Left lung (tissue), 10 donors: ENCODE data around the gene CCL1. TPM values are rescaled to one million over a fixed set of nuclear protein-coding genes. Genes with fewer than 3 reads are reported as not detected.

Experiments
- ATAC-seq: fragments of 200-7000 bp; cut with Tn5 transposase; one replicate; pipeline ENCODE4 v1.9.1; 2020; ENCODE audit warnings: moderate library complexity
- DNase-seq, 4 donors: peaks; one replicate each; pipeline ENCODE4 v3.0.0-alpha.2; 2013 to 2020
- H3K27ac ChIP-seq, 2 donors: fragments of 200-600 bp; sonication (generic) in 1 of 2; one replicate each; pipeline versions ENCODE4 v1.5.0 to v1.8.0; 2020 to 2021
- H3K27me3 ChIP-seq, 2 donors: fragments of 200-600 bp; sonication (generic) in 1 of 2; one replicate each; pipeline versions ENCODE4 v1.5.0 to v1.8.0; 2020 to 2021
- H3K36me3 ChIP-seq, 2 donors: fragments of 200-600 bp; sonication (generic) in 1 of 2; one replicate each; pipeline versions ENCODE4 v1.5.0 to v1.8.0; 2020 to 2021
- H3K4me1 ChIP-seq, 2 donors: fragments of 200-600 bp; one replicate each; pipeline ENCODE4 v1.8.0; 2021
- H3K4me3 ChIP-seq, 2 donors: fragments of 200-600 bp; sonication (generic) in 1 of 2; one replicate each; pipeline versions ENCODE4 v1.5.0 to v1.8.0; 2020 to 2021; ENCODE audit warnings: mild to moderate bottlenecking in 1 of 2
- H3K9me3 ChIP-seq, 2 donors: fragments of 200-600 bp; sonication (generic) in 1 of 2; one replicate each; pipeline versions ENCODE4 v1.5.0 to v1.8.0; 2020 to 2021
- CTCF ChIP-seq, 2 donors: fragments of 200-600 bp; sonication (generic) in 1 of 2; IDR thresholded peaks; one replicate each; pipeline versions ENCODE4 v1.5.0 to v1.8.0; 2021; ENCODE audit warnings: antibody characterized with exemption in 2 of 2
- intact Hi-C, 2 donors: fragments of 100-400 bp; cut with DNase I; formaldehyde crosslinking; loops; one replicate each; pipeline versions ENCODE4 v1.11.2 to v1.14.2; 2022
- polyA plus RNA-seq, 6 donors: library from polyadenylated mRNA; unstranded; fragments of 120-200 nt; gene quantifications; one replicate each; pipeline ENCODE4 v1.2.1, GENCODE V29; 2013; ENCODE audit not compliant: insufficient read length in 6 of 6
- total RNA-seq, 2 donors: library from RNA; stranded (reverse); fragmentation: NEBNext Ultra II Directional; extraction: Animal tissue kit (Norgen Biotek cat#: 25700); gene quantifications; one replicate each; pipeline ENCODE4 v1.2.1, GENCODE V29; 2021
- donor health status: DM: no; HTN: yes; CAD: no.
- donor health status: DM: no; HTN: no; CAD: no.

The CCL1 gene
- total and polyA plus RNA-seq, 8 donors = not detected

GRCh38 chr17:34406226-34406625, 43.2 kb upstream of the CCL1 start:
- H3K36me3 ChIP-seq = no peaks in the 10 kb centered on the region
- DNase-seq = no peak
- TF ChIP-seq CTCF (IDR thresholded peaks at IDR 0.05) = no peak
- peaks cover 6 to 38% of the 10 kb centered on the region in 2 donors for H3K27me3 ChIP-seq
- H3K4me1 ChIP-seq = no peaks in the 10 kb centered on the region
- no peak overlapping the region for H3K4me3 ChIP-seq
- no peaks in the 10 kb centered on the region for H3K9me3 ChIP-seq
- H3K27ac ChIP-seq = no peak overlapping the region
- no peak for ATAC-seq
- intact Hi-C loops = no loop called here

- ATAC-seq (no peak), DNase-seq (no peak)
- no peak for TF ChIP-seq CTCF (IDR thresholded peaks at IDR 0.05)
- peaks cover 0 to 7% of the 10 kb centered on the region in 2 donors for H3K27me3 ChIP-seq
- no peak overlapping the region for H3K4me3 ChIP-seq
- H3K4me1 ChIP-seq = no peaks in the 10 kb centered on the region
- intact Hi-C loops = no loop called here
- H3K27ac ChIP-seq = no peak overlapping the region
- no peaks in the 10 kb centered on the region for H3K36me3 ChIP-seq
- H3K9me3 ChIP-seq = no peaks in the 10 kb centered on the region
Observed at GRCh38 chr17:34403006-34403405, 40.0 kb upstream of the CCL1 start.

- ATAC-seq = no peak
- no peak for TF ChIP-seq CTCF (IDR thresholded peaks at IDR 0.05)
Observed at GRCh38 chr17:34401165-34401564, 38.1 kb upstream of the CCL1 start.

GRCh38 chr17:34400301-34400931, 37.4 kb upstream of the CCL1 start:
- Histone ChIP-seq H3K36me3 (no peaks in the 10 kb centered on the region), H3K4me3 (no peak overlapping the region), H3K27me3 (peaks cover 0 to 6% of the 10 kb centered on the region in 2 donors), H3K27ac (no peak overlapping the region), H3K4me1 (no peaks in the 10 kb centered on the region), H3K9me3 (no peaks in the 10 kb centered on the region)
- intact Hi-C loops = no loop called here
- no peak for ATAC-seq
- TF ChIP-seq CTCF (IDR thresholded peaks at IDR 0.05) = no peak
- DNase-seq = no peak

More at GRCh38 chr17:34401165-34401564, 38.1 kb upstream of the CCL1 start:
- DNase-seq = no peak
- Histone ChIP-seq H3K4me1 (no peaks in the 10 kb centered on the region), H3K27me3 (peaks cover 0 to 6% of the 10 kb centered on the region in 2 donors), H3K27ac (no peak overlapping the region), H3K4me3 (no peak overlapping the region), H3K36me3 (no peaks in the 10 kb centered on the region), H3K9me3 (no peaks in the 10 kb centered on the region)
- intact Hi-C loops = no loop called here

- no peak for TF ChIP-seq CTCF (IDR thresholded peaks at IDR 0.05)
- no peak for DNase-seq
- H3K4me3 ChIP-seq = no peak overlapping the region
- H3K4me1 ChIP-seq = no peaks in the 10 kb centered on the region
- intact Hi-C loops = no loop called here
- no peaks in the 10 kb centered on the region for H3K9me3 ChIP-seq
- H3K36me3 ChIP-seq = no peaks in the 10 kb centered on the region
- H3K27ac ChIP-seq = no peak overlapping the region
- no peak for ATAC-seq
- peaks cover 0 to 6% of the 10 kb centered on the region in 2 donors for H3K27me3 ChIP-seq
Observed at GRCh38 chr17:34399725-34400124, 36.7 kb upstream of the CCL1 start.
